HEK293 (cell line): ENCODE data around the gene PDZRN4.
"Not testable (repeated sequence)": the region's sequence is repeated elsewhere in the genome, so short reads cannot be mapped to it uniquely, and the experiment has no call there.

Experiments used
- CTCF ChIA-PET: fragments of 350-600 bp; formaldehyde crosslinking; extraction: SDS; loops from one replicate; lab custom pipeline; 2021; ENCODE audit warnings: antibody characterized with exemption; lab: Yijun Ruan, JAX
- POLR2A ChIA-PET: fragments of 300-600 bp; formaldehyde crosslinking; extraction: SDS; loops from one replicate; lab custom pipeline; 2020; ENCODE audit warnings: antibody characterized with exemption, inconsistent platforms; lab: Yijun Ruan, JAX
- H3K27ac ChIP-seq: fragments of 200-500 bp; sonication (Bioruptor generic); 2 replicates; pipeline ENCODE4 v1.5.1; 2014; ENCODE audit warnings: low read depth, low read length, control low read depth, inconsistent platforms; ENCODE audit errors: extremely low read depth
- H3K36me3 ChIP-seq, 2 experiments: fragments of 200-500 bp in 1 of 2; sonication (Bioruptor generic) in 1 of 2; 1 replicate in 1 of 2; 2 replicates in 1 of 2; pipeline ENCODE4 v1.5.1; 2014 to 2017; ENCODE audit warnings: inconsistent platforms in 2 of 2, low read length in 2 of 2; ENCODE audit not compliant: control insufficient read depth in 2 of 2, insufficient read depth in 1 of 2
- H3K4me1 ChIP-seq: fragments of 200-500 bp; sonication (Bioruptor generic); 2 replicates; pipeline ENCODE4 v1.5.1; 2014; ENCODE audit warnings: mild to moderate bottlenecking, low read length, inconsistent platforms; ENCODE audit not compliant: control insufficient read depth, insufficient read depth
- H3K4me3 ChIP-seq: 2 replicates; pipeline ENCODE4 v1.5.1; 2011; ENCODE audit warnings: low read depth, mild to moderate bottlenecking, control low read depth, low read length, moderate library complexity
- H3K9me3 ChIP-seq: fragments of 200-500 bp; sonication (Bioruptor generic); 2 replicates; pipeline ENCODE4 v1.5.1; 2014; ENCODE audit warnings: low read depth, low read length, inconsistent platforms; ENCODE audit not compliant: control insufficient read depth, insufficient read depth
- ATF2 ChIP-seq: fragments of 450-650 bp; formaldehyde crosslinking; IDR thresholded peaks from 2 replicates; pipeline ENCODE4 v1.5.1; 2016; ENCODE audit warnings: missing biosample characterization, missing genetic modification characterization, low read depth
- MZF1 ChIP-seq: fragments of 450-650 bp; formaldehyde crosslinking; IDR thresholded peaks from 2 replicates; pipeline ENCODE4 v1.5.1; 2017; ENCODE audit warnings: missing biosample characterization, missing genetic modification characterization, borderline replicate concordance
- REST ChIP-seq: fragments of 450-650 bp; formaldehyde crosslinking; IDR thresholded peaks from 2 replicates; pipeline ENCODE4 v1.5.1; 2016; ENCODE audit warnings: missing biosample characterization, missing genetic modification characterization
- ZBTB11 ChIP-seq: fragments of 450-650 bp; formaldehyde crosslinking; conservative IDR thresholded peaks from 2 replicates; pipeline ENCODE4 v1.5.1; 2016; ENCODE audit warnings: low read depth, missing biosample characterization, missing genetic modification characterization
- ZBTB21 ChIP-seq: fragments of 450-650 bp; formaldehyde crosslinking; IDR thresholded peaks from 2 replicates; pipeline ENCODE4 v1.5.1; 2017; ENCODE audit warnings: missing biosample characterization, missing genetic modification characterization
- ZBTB8A ChIP-seq: fragments of 450-650 bp; formaldehyde crosslinking; IDR thresholded peaks from 2 replicates; pipeline ENCODE4 v1.5.1; 2016; ENCODE audit warnings: missing biosample characterization, missing genetic modification characterization
- ZFP37 ChIP-seq: fragments of 450-650 bp; formaldehyde crosslinking; IDR thresholded peaks from 2 replicates; pipeline ENCODE4 v1.5.1; 2016; ENCODE audit warnings: missing biosample characterization, missing genetic modification characterization
- ZNF121 ChIP-seq: fragments of 450-650 bp; formaldehyde crosslinking; IDR thresholded peaks from 2 replicates; pipeline ENCODE4 v1.5.1; 2016; ENCODE audit warnings: missing biosample characterization, missing genetic modification characterization
- ZNF138 ChIP-seq: fragments of 450-650 bp; formaldehyde crosslinking; IDR thresholded peaks from 2 replicates; pipeline ENCODE4 v1.5.1; 2016; ENCODE audit warnings: missing biosample characterization, missing genetic modification characterization, borderline replicate concordance
- ZNF19 ChIP-seq: fragments of 450-650 bp; formaldehyde crosslinking; IDR thresholded peaks from 2 replicates; pipeline ENCODE4; 2016; ENCODE audit warnings: missing biosample characterization, missing genetic modification characterization, low read depth
- ZNF223 ChIP-seq: fragments of 450-650 bp; formaldehyde crosslinking; IDR thresholded peaks from 2 replicates; pipeline ENCODE4 v1.5.1; 2016; ENCODE audit warnings: missing biosample characterization, missing genetic modification characterization
- ZNF266 ChIP-seq: fragments of 450-650 bp; formaldehyde crosslinking; IDR thresholded peaks from 2 replicates; pipeline ENCODE4 v1.5.1; 2016; ENCODE audit warnings: missing biosample characterization, missing genetic modification characterization, low read depth
- ZNF292 ChIP-seq: fragments of 450-650 bp; formaldehyde crosslinking; IDR thresholded peaks from 2 replicates; pipeline ENCODE4 v1.5.1; 2016; ENCODE audit warnings: low read depth, missing biosample characterization, missing genetic modification characterization, borderline replicate concordance
- ZNF341 ChIP-seq: fragments of 450-650 bp; formaldehyde crosslinking; IDR thresholded peaks from 2 replicates; pipeline ENCODE4; 2016; ENCODE audit warnings: low read depth, missing biosample characterization, missing genetic modification characterization
- ZNF354C ChIP-seq: fragments of 450-650 bp; formaldehyde crosslinking; IDR thresholded peaks from 2 replicates; pipeline ENCODE4 v1.5.1; 2016; ENCODE audit warnings: missing biosample characterization, missing genetic modification characterization, low read depth, borderline replicate concordance
- ZNF366 ChIP-seq: fragments of 450-650 bp; formaldehyde crosslinking; conservative IDR thresholded peaks from 2 replicates; pipeline ENCODE4 v1.5.1; 2016; ENCODE audit warnings: missing biosample characterization, missing genetic modification characterization
- ZNF404 ChIP-seq: fragments of 450-650 bp; formaldehyde crosslinking; IDR thresholded peaks from 2 replicates; pipeline ENCODE4 v1.5.1; 2017; ENCODE audit warnings: missing biosample characterization, missing genetic modification characterization
- ZNF426 ChIP-seq: fragments of 450-650 bp; formaldehyde crosslinking; IDR thresholded peaks from 2 replicates; pipeline ENCODE4 v1.5.1; 2017; ENCODE audit warnings: missing biosample characterization, missing genetic modification characterization, mild to moderate bottlenecking, inconsistent platforms, moderate library complexity
- ZNF433 ChIP-seq: fragments of 450-650 bp; formaldehyde crosslinking; IDR thresholded peaks from 2 replicates; pipeline ENCODE4 v1.5.1; 2016; ENCODE audit warnings: missing biosample characterization, missing genetic modification characterization, low read depth
- ZNF501 ChIP-seq: fragments of 450-650 bp; formaldehyde crosslinking; IDR thresholded peaks from 2 replicates; pipeline ENCODE4 v1.5.1; 2016; ENCODE audit warnings: missing biosample characterization, missing genetic modification characterization
- ZNF510 ChIP-seq: fragments of 450-650 bp; formaldehyde crosslinking; IDR thresholded peaks from 2 replicates; pipeline ENCODE4 v1.5.1; 2018; ENCODE audit warnings: mild to moderate bottlenecking, missing genetic modification characterization, missing biosample characterization; ENCODE audit not compliant: insufficient replicate concordance
- ZNF529 ChIP-seq: fragments of 450-650 bp; formaldehyde crosslinking; IDR thresholded peaks from 2 replicates; pipeline ENCODE4 v1.5.1; 2017; ENCODE audit warnings: missing genetic modification characterization, missing biosample characterization; ENCODE audit not compliant: insufficient replicate concordance
- ZNF560 ChIP-seq: fragments of 450-650 bp; formaldehyde crosslinking; IDR thresholded peaks from 2 replicates; pipeline ENCODE4 v1.5.1; 2017; ENCODE audit warnings: missing biosample characterization, missing genetic modification characterization, borderline replicate concordance
- ZNF623 ChIP-seq: fragments of 450-650 bp; formaldehyde crosslinking; IDR thresholded peaks from 2 replicates; pipeline ENCODE4 v1.5.1; 2016; ENCODE audit warnings: missing biosample characterization, missing genetic modification characterization
- ZNF629 ChIP-seq: fragments of 450-650 bp; formaldehyde crosslinking; IDR thresholded peaks from 2 replicates; pipeline ENCODE4 v1.5.1; 2017; ENCODE audit warnings: missing biosample characterization, missing genetic modification characterization
- ZNF654 ChIP-seq: fragments of 450-650 bp; formaldehyde crosslinking; IDR thresholded peaks from 2 replicates; pipeline ENCODE4 v1.5.1; 2016; ENCODE audit warnings: low read depth, missing biosample characterization, missing genetic modification characterization
- ZNF664 ChIP-seq: fragments of 450-650 bp; formaldehyde crosslinking; IDR thresholded peaks from 2 replicates; pipeline ENCODE4 v1.5.1; 2016; ENCODE audit warnings: missing biosample characterization, missing genetic modification characterization
- ZXDB ChIP-seq: fragments of 450-650 bp; formaldehyde crosslinking; IDR thresholded peaks from 2 replicates; pipeline ENCODE4 v1.5.1; 2016; ENCODE audit warnings: missing biosample characterization, missing genetic modification characterization

The PDZRN4 gene

DNA sequence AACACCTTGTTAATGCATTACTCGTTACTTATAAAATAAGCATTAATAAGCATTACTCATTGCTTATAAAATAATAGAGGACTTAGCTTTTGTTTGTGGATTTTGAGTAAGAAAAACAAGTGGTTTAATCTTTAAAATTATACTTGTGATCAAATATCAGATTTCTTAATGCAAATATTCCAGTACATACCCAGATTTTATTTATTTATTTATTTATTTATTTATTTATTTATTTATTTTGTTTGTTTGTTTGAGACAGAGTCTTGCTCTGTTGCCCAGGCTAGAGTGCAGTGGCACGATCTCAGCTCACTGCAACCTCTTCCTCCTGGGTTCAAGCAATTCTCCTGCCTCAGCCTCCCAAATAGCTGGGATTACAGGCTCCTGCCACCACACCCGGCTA, 3.4 kb downstream of the PDZRN4 start:
- CTCF ChIA-PET, H3K36me3 ChIP-seq, H3K4me1 ChIP-seq, H3K9me3 ChIP-seq, H3K27ac ChIP-seq, POLR2A ChIA-PET, H3K4me3 ChIP-seq: not testable (repeated sequence)
- TF ChIP-seq ZBTB8A (tag by site-specific recombination) (peak; percentile 87), ZNF341 (0 out of 2 replicates have a peak, but pooled peaks have one; percentile 36), ZNF404 (tag by site-specific recombination) (0 out of 2 replicates have a peak, but pooled peaks have one; percentile 65), ATF2 (tag by site-specific recombination) (peak; percentile 10; the same call in 1 of the 2 replicates), ZNF19 (peak; percentile 94; the same call in 1 of the 2 replicates), ZNF510 (tag by site-specific recombination) (peak; percentile 89), ZNF664 (tag by site-specific recombination) (peak; percentile 69; the same call in 1 of the 2 replicates), ZNF629 (tag by site-specific recombination) (peak; percentile 56), ZNF426 (tag by site-specific recombination) (peak; percentile 97), REST (peak; percentile 83), ZNF266 (tag by site-specific recombination) (peak; percentile 91), ZNF433 (tag by site-specific recombination) (peak; percentile 71), ZNF366 (tag by site-specific recombination) (0 out of 2 replicates have a peak, but pooled peaks have one; percentile 18), ZNF121 (0 out of 2 replicates have a peak, but pooled peaks have one; percentile 31), ZXDB (peak; percentile 89), ZNF354C (tag by site-specific recombination) (peak; percentile 85; the same call in 1 of the 2 replicates), ZNF529 (peak; percentile 68), ZNF501 (peak; percentile 61; the same call in 1 of the 2 replicates), ZNF623 (tag by site-specific recombination) (peak; percentile 83), ZBTB21 (tag by site-specific recombination) (0 out of 2 replicates have a peak, but pooled peaks have one; percentile 39), ZNF292 (tag by site-specific recombination) (peak; percentile 55; the same call in 1 of the 2 replicates), MZF1 (peak; percentile 56; the same call in 1 of the 2 replicates), ZNF654 (tag by site-specific recombination) (peak; percentile 43), ZNF560 (tag by site-specific recombination) (peak; percentile 91), ZBTB11 (tag by site-specific recombination) (peak; percentile 88), ZNF138 (tag by site-specific recombination) (peak; percentile 96; the same call in 1 of the 2 replicates), ZNF223 (tag by site-specific recombination) (0 out of 2 replicates have a peak, but pooled peaks have one; percentile 63), ZFP37 (tag by site-specific recombination) (0 out of 2 replicates have a peak, but pooled peaks have one; percentile 66)
